GM21360 (cell line): Measurements from ENCODE around the gene PRR16.
"Not testable (repeated sequence)": the region's sequence is repeated elsewhere in the genome, so short reads cannot be mapped to it uniquely, and the experiment has no call there.

ENCODE experiments used
- ATAC-seq: cut with Tn5 transposase; IDR thresholded peaks from one replicate; pipeline ENCODE4 v1.9.1; 2021; ENCODE audit warnings: mild to moderate bottlenecking, moderate library complexity; ENCODE audit not compliant: unreplicated experiment

PRR16 gene

GRCh38 chr5:120632430-120632829, 168.3 kb downstream of the PRR16 start:
- no peak for ATAC-seq

DNA sequence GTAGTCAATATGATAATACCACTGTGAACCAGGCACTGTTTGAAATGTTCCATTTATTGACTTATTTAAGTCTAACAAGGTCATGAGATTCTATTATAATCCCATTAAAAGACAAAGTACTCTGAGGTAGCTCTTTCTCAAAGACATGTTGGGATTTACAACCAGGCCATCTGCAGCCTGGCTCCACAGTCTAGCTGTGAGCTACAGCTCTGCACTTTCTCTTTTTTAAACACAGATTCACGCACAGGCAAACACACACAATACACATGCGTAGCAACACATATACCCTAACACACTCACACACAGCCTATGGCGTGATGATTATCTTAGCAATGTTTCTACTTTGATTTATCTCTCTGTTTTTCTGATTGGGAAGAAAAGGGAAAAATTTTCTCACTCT, 174.3 kb downstream of the PRR16 start:
- ATAC-seq = no peak

DNA sequence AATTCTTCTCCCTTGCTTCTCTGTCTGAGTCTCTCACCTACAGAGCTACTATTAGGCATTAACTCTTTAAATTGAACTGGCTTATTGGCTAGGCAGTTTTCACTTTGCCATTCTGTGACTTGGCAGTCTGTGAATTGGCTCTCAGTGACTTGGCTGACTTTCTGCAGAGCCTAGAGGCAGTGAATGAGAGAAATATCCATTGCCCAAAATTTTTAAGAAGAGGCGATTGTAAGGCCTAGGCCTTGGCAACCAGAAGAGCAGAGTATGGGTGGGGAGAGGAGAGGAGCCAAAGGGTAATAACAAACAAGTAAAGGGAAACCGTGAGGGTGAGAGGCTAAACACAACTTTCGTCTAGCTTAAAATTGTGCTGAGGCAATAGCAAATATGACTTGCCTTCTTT, 176.7 kb downstream of the PRR16 start:
- ATAC-seq = no peak

- ATAC-seq = no peak
Measured at GRCh38 chr5:120644516-120644915, 180.4 kb downstream of the PRR16 start.

DNA sequence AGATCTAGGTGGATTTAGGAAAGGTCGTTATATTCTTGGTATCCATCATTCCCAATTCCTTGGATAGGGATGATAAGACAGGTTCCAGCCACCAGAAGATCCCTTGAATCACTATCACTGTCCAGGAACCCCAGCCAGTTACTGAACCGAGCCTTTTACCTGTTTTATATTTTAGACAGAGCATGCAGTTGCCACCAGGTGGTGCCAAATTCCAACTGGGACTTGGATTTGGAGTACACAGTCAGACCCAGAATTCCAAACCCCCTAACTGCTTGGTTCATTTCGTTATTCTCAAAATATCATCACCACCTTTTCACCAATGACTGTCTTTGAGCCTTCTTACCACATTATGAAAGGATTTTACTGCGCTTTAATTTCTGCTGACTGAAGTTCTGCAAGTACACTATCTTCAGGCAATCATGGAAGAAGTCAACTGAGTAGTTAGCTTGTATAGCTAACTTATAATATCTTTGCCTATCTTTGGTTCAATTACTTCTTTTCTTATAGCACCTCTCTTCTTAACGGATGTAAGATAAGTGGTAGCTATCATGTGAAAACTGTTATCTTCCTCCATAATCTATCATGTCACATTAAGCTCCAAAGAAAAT, 191.8 kb downstream of the PRR16 start:
- ATAC-seq = no peak

GRCh38 chr5:120657104-120657503, 193.0 kb downstream of the PRR16 start:
- ATAC-seq = no peak

GRCh38 chr5:120677481-120677880, 213.4 kb downstream of the PRR16 start:
- ATAC-seq = no peak

- no peak for ATAC-seq
Measured at GRCh38 chr5:120678279-120678678, 214.2 kb downstream of the PRR16 start.

DNA sequence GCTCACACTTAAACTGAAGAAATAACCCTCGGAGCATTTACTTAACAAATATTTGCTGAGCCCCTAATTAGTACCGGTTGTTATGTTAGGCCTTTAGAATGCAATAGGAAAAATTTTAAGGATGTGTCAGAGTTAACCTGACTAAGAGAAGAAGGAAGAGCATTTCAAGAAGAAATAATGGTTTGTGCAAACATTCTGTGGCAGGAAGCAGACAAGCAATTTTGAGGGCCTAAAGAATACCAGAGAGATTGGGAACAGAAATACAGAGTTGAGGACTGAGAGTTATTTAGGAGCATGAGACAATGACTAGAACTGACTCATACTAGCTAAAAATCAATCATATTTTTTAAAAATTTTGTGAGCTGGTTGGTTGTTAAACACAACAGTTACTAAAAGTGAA, 218.8 kb downstream of the PRR16 start:
- no peak for ATAC-seq

DNA sequence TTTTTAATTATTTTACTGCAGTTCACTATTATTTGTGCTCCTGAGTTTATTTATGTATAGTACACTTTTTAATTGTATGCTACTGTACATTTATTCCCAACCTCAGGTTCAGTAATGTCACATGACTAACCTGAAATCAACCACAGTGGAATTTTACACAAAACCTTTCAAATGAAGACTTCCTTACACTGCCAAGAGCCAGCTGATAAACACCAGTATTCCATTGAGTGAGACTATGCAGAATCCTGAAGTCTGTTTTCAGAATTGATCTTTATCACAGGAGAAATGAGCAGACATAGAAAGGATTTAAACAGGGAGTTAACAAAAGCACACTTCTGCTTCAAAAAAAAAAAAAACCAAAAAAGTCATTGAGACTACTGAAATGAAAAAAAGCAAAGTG, 219.5 kb downstream of the PRR16 start:
- ATAC-seq = no peak

DNA sequence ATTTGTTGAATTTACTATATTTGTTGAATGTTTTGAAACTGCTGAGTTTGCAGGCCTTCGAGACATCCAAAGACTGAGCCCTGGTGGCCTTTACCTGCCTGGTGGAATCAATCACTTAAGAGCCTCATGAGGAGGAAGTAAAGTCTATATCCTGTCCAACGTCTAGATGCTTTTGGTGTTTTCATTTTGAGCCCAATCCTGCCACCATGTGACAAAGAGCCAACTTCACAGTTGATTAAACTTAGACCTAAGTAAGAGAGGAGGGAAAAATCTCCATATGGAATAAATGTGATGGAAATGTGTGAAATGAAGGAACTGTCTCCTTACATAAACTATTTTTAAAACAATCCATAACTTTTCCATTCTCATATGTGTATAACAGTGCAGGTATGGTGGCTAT, 220.1 kb downstream of the PRR16 start:
- no peak for ATAC-seq

DNA sequence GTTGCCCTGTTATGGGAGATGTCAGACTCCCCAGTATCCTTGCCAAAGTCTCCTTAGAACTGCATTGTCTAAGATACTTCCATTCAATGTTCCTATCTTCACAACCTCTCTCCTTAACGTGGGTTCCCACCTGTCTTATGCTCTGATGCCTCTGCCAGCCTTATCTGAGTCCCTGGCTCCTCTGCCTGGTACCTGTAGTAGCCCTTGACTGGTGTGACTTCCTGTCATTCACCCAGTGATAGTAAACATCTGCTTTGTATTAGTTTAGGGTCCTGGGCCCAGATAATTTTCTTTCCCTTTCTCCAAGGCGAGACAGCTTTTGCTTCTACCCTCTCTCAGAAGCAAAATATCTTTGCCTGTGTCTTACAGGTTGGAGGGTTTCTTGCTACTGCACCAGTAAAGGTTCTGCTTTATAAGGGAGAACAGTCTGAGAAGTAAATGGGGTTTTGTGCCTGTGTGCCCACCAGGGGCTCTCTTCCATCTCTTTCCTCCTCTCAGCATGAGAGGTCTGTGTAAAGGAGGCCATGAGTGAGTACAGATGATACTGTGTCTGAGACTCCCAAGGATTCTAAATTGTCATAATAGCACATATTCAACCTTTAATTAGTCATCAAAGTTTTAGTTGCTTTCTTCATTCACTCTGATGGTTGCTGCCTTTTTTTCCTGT, 220.8 kb downstream of the PRR16 start:
- no peak for ATAC-seq

DNA sequence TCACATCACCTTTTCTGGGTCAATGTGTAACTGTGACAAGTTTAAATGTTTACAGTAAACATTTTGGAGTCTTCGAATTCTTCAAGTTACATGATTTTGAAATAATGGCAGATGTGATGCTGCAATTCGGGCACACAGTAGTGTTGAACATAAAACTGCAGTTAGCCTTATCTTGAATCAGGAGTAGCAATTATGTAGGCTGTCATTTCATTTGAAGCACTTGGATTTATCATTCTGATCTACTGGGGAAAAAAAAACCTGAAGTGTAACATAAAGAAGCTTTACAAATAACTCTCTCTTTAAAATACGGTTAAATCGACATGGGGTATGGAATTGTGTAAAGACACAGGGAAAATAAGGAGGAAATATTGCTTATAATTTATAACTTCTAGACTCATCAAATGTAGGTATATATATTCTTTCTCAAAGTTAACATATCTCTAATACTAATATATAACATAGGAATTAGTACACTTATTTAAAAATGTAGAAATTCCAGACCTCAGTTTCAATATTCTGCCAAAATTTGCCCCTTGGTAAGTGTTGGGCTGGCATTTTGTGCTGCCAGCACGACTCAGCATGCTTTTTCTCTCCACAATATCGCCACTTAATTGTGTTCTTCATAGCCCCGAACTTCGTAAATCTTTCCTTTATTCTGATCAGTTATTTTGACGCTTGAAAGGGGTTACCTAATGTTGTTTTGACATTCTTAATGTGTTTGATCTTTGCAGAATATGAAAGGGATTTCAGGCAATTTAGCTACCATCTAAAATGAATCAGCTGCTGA, 226.7 kb downstream of the PRR16 start:
- ATAC-seq = no peak

GRCh38 chr5:120692325-120692724, 228.2 kb downstream of the PRR16 start:
- no peak for ATAC-seq

DNA sequence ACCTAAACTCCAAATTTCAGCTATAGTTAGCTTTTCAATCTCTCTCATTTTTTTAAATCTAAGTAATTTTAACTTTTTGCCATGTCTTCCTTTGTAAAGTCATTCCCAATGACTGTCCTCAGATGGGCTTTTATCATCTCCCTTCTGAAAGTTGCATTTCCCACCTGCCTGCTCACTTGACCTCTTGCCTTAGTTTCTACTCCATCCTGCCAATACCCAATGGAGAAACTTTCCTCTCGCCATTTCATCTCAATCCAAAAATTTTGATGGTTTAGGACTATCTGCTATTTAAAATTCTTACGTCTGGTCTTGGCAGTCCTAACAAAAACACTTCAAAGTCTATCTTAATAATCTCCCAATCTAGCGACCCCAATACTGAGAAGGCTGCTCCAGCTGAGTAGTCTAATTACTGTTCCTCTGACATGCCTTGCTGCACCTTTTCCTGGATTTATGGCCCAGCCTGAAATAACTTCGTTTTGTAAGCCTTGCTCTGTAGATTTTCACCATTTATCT, 231.3 kb downstream of the PRR16 start:
- ATAC-seq = no peak

DNA sequence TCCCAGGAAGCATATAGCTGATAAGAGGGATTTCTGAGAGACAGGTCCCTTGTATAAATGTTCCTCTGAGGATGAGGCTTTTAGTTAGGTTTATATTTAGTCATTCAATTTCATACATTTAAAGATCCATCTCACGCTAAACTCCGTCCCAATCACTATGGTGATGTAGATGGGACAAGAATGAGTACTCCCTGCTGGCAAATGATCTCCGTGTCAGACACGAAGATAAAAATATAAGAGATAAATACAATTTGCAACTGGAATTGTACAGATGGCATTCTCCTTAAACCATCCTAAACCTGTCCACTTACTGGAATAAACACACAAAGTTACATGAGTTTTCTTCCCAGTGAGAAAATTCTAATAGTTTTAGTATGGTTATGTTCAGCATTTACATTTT, 233.0 kb downstream of the PRR16 start:
- no peak for ATAC-seq

DNA sequence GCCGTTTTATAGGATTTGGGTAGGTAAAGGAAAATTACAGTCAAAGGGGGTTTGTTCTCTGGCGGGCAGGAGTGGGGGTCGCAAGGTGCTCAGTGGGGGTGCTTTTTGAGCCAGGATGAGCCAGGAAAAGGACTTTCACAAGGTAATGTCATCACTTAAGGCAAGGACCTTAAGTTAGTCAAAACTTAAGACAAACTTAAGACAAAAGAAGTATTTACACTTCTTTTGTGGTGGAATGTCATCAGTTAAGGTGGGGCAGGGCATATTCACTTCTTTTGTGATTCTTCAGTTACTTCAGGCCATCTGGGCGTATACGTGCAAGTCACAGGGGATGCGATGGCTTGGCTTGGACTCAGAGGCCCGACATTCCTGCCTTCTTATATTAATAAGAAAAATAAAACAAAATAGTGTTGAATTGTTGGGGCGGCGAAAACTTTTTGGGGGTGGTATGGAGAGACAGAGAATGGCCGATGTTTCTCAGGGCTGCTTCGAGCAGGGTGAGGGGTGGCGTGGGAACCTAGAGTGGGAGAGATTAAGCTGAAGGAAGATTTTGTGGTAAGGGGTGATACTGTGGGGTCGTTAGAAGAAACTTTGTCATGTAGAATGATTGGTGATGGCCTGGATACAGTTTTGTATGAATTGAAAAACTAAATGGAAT, 233.7 kb downstream of the PRR16 start:
- ATAC-seq = not testable (repeated sequence)

DNA sequence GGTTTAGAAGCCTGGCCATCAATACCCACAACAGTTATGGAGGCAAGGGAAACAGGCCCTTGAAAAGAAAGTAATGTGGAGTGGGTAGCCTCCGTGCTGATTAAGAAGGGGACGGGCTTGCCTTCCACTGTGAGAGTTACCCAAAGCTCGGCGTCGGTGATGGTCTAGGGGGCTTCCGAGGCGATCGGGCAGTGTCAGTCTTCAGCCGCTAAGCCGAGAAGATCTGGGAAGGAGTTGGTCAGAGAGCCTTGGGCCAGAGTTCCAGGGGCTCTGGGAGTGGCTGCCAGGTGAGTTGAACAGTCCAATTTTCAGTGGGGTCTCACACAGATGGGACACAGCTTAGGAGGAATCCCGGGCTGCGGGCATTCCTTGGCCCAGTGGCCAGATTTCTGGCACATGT, 236.6 kb downstream of the PRR16 start:
- not testable (repeated sequence) for ATAC-seq

GRCh38 chr5:120702817-120703538, 238.9 kb downstream of the PRR16 start:
- ATAC-seq = not testable (repeated sequence)

DNA sequence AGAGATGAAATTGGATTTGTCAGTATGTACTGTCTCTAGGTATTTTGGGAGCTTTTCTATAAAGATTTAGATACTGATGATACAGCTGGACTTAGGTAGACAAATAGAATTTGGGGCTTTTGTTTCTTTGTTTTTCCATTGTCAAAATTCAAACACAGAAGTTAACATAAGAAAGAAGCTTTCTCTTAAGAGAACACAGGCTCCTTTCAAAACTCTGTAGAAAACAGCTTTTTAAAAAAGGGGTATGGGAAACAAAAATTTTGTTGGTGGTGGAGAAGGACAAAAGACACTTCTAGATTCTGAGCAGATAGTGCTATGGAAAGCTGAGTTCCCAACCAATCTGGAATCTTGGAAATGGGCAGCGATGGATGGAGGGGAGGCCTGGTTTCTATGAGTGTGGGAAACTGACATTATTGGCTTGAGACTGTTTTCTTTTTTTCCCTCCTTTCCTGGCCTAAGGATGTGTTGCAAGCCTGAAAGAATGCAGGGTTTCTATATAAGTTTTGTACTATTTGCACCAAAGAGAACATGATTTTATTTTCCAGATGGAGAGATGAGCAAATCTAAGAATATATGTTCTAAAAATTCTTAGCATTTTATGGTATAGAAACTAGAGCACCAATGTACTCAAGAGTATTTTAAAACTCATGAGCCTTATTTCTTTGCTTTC, 240.0 kb downstream of the PRR16 start:
- no peak for ATAC-seq
